ENCODE results near the gene LAMTOR4. TPM values are rescaled to one million over a fixed set of nuclear protein-coding genes. Genes with fewer than 3 reads are reported as not detected.
"Not testable (repeated sequence)": the region's sequence is repeated elsewhere in the genome, so short reads cannot be mapped to it uniquely, and the experiment has no call there.

LAMTOR4 gene
- total RNA-seq, 1 donor from 2014 or later, result 105 TPM

- no peak for ATAC-seq
- Histone ChIP-seq H3K4me3 (no peak overlapping the region), H3K9me3 (no peaks in the 10 kb centered on the region), H3K27me3 (no peaks in the 10 kb centered on the region), H3K4me1 (no peaks in the 10 kb centered on the region), H3K36me3 (no peaks in the 10 kb centered on the region), H3K27ac (no peak overlapping the region)
- TF ChIP-seq CTCF (IDR thresholded peaks at IDR 0.05), result no peak
- no peak for DNase-seq
- intact Hi-C loops (cut with DNase I), result no loop called here
Observed at GRCh38 chr7:100191775-100192174, 43.1 kb downstream of the LAMTOR4 start.

- intact Hi-C loops (cut with DNase I); H3K4me1 ChIP-seq; H3K4me3 ChIP-seq; H3K27ac ChIP-seq; H3K9me3 ChIP-seq; H3K27me3 ChIP-seq; H3K36me3 ChIP-seq; ATAC-seq: not testable (repeated sequence)
- DNase-seq, result peak; percentile 18
Observed at GRCh38 chr7:100192281-100192862, 43.7 kb downstream of the LAMTOR4 start.

- intact Hi-C loops (cut with DNase I), result no loop called here
- DNase-seq (no peak), ATAC-seq (no peak)
- TF ChIP-seq CTCF (IDR thresholded peaks at IDR 0.05), result no peak
- Histone ChIP-seq H3K27ac (no peak overlapping the region), H3K4me1 (no peaks in the 10 kb centered on the region), H3K36me3 (no peaks in the 10 kb centered on the region), H3K27me3 (no peaks in the 10 kb centered on the region), H3K9me3 (no peaks in the 10 kb centered on the region), H3K4me3 (no peak overlapping the region)
Observed at GRCh38 chr7:100192969-100193368, 44.3 kb downstream of the LAMTOR4 start.

- ATAC-seq, result no peak
- Histone ChIP-seq H3K27ac (no peak overlapping the region), H3K4me1 (no peaks in the 10 kb centered on the region), H3K9me3 (no peaks in the 10 kb centered on the region), H3K36me3 (no peaks in the 10 kb centered on the region), H3K27me3 (no peaks in the 10 kb centered on the region), H3K4me3 (no peak overlapping the region)
- TF ChIP-seq CTCF (IDR thresholded peaks at IDR 0.05), result no peak
- DNase-seq, result no peak
- intact Hi-C loops (cut with DNase I), result no loop called here
Observed at GRCh38 chr7:100195222-100195621, 46.5 kb downstream of the LAMTOR4 start.

GRCh38 chr7:100195901-100196322 lies 47.2 kb downstream of the LAMTOR4 start:
- intact Hi-C loops (cut with DNase I); H3K9me3 ChIP-seq; DNase-seq; H3K4me1 ChIP-seq; ATAC-seq; H3K36me3 ChIP-seq; H3K4me3 ChIP-seq; H3K27me3 ChIP-seq; H3K27ac ChIP-seq: not testable (repeated sequence)

GRCh38 chr7:100198266-100198665 lies 49.5 kb downstream of the LAMTOR4 start:
- intact Hi-C loops (cut with DNase I), result no loop called here
- H3K27me3 ChIP-seq, result no peaks in the 10 kb centered on the region
- ATAC-seq (no peak), DNase-seq (no peak)
- H3K4me3 ChIP-seq, result no peak overlapping the region
- no peak for TF ChIP-seq CTCF (IDR thresholded peaks at IDR 0.05)
- H3K27ac ChIP-seq, result no peak overlapping the region
- H3K9me3 ChIP-seq, result no peaks in the 10 kb centered on the region
- no peaks in the 10 kb centered on the region for H3K4me1 ChIP-seq
- no peaks in the 10 kb centered on the region for H3K36me3 ChIP-seq

- H3K9me3 ChIP-seq, result no peaks in the 10 kb centered on the region
- H3K36me3 ChIP-seq, result no peaks in the 10 kb centered on the region
- ATAC-seq (no peak), DNase-seq (no peak)
- no peaks in the 10 kb centered on the region for H3K4me1 ChIP-seq
- no peak overlapping the region for H3K27ac ChIP-seq
- intact Hi-C loops (cut with DNase I), result no loop called here
- TF ChIP-seq CTCF (IDR thresholded peaks at IDR 0.05), result no peak
- no peaks in the 10 kb centered on the region for H3K27me3 ChIP-seq
- H3K4me3 ChIP-seq, result no peak overlapping the region
Observed at GRCh38 chr7:100200693-100201092, 52.0 kb downstream of the LAMTOR4 start.

All from upper lobe of right lung (tissue), 1 donor.